ENCODE data around the gene KRTAP1-5.

- TF ChIP-seq CTCF (IDR thresholded peaks at IDR 0.05) (no peak), POLR2A (IDR thresholded peaks at IDR 0.05) (no peak)
These were observed 25.2 kb downstream of the KRTAP1-5 start for GRCh38 chr17:41001795-41002194.

Data from uterus (tissue), 2 donors.